ENCODE results near the gene MPZL1.
A peak's percentile ranks its signal among the peaks of the same experiment; 100 is the strongest.
"Not testable (repeated sequence)": the region's sequence is repeated elsewhere in the genome, so short reads cannot be mapped to it uniquely, and the experiment has no call there.

The MPZL1 gene

DNA sequence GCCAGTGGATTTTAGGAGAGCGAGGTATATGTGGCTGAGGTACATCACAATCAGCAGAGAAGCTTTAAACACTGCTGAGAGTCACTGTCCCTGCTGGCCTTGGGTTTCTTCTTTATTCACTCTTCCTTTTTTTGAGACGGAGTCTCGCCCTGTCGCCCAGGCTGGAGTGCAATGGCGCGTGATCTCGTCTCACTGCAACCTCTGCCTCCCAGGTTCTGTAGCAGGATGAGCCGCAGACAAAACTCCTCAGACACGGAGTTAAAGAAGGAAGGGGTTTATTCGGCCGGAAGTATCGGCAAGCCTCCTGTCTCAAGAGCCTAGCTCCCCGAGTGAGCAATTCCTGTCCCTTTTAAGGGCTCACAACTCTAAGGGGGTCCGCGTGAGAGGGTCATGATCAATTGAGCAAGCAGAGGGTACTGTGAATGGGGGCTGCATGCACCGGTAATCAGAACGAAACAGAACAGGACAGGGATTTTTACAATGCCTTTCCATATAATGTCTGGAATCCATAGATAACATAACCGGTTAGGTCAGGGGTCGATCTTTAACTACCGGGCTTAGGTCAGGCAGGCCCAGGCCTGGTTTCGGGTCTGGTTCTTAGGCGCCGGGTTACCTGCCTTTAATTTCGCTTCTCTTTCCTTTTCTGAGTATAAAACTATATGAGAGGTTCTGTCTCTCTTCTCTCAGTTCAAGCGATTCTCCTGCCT lies 1.9 kb upstream of the MPZL1 start:
- peak; percentile 38 for DNase-seq

GRCh38 chr1:167720965-167721616 lies 691 bp upstream of the MPZL1 start:
- peak; percentile 74 for DNase-seq

GRCh38 chr1:167722152-167722869 lies 529 bp downstream of the MPZL1 start:
- DNase-seq: no peak

- DNase-seq: no peak
These were observed 1.1 kb downstream of the MPZL1 start for GRCh38 chr1:167722870-167723251.

DNA sequence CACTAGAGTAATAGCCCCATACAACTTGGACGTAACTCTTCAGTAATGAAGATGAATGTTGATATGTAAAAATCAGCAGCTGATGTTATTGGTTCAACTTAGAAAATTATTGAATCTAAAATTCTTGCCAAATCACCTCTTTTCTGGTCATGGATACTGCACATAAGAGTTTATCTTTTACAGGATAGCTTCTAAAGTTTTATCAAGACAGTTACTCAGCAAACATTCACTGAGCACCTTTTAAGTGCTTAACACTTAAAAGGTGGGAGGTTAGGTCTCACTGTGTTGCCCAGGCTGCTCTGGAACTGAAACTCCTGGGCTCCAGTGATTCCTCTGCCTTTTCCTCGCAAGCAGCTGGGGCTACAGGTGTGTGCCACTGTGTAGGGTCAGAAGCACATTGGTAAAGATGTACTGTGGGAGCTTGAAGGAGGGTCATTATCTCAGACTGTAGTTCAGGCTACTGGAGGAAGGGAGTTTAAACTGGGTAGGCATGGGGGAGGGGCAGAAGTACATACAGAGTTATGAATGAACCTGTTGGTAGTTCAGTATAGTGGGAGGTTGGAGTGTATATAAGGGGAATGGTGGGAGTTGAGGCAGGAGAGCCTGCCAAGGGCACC lies 2.0 kb downstream of the MPZL1 start:
- DNase-seq: no peak

GRCh38 chr1:167726008-167726407 lies 4.2 kb downstream of the MPZL1 start:
- no peak for DNase-seq

GRCh38 chr1:167728818-167729410 lies 7.1 kb downstream of the MPZL1 start:
- no peak for DNase-seq

DNA sequence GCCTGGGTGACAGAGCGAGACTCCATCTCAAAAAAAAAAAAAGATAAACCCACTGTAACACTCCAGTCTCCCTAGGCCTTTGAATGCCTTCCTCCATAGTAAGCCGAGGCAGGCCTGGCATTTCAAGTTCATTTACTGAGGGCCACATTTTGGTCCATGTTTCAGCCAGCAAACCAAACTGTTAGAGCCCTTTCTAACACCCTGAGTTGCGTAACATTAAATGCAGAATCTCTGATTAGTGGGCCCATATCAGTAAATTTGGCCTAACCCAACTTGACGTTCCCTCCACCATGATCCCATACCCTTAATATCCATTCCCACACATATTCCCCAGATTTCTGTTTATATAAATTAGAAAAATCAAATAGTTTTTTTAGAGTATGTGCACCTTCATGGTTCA lies 12.4 kb downstream of the MPZL1 start:
- DNase-seq: no peak

GRCh38 chr1:167734841-167735240 lies 13.1 kb downstream of the MPZL1 start:
- DNase-seq: no peak

GRCh38 chr1:167737169-167737568 lies 15.4 kb downstream of the MPZL1 start:
- peak; percentile 61 for DNase-seq

DNA sequence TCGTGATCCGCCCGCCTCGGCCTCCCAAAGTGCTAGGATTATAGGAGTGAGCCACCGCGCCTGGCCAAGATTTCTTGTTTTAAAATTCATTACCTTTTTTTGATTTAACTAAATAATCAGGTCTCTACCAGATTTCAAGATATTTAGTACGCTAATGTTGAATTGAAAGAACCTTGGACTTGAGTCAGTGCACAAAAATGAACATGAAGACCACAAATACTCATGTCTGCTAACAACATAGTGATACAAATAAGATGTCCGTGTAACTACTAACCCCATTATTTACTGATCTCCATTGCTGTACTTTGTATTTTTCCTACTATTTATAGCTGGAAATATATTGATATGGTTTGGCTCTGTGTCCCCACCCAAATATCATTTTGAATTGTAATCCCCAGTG lies 16.4 kb downstream of the MPZL1 start:
- DNase-seq: no peak

DNA sequence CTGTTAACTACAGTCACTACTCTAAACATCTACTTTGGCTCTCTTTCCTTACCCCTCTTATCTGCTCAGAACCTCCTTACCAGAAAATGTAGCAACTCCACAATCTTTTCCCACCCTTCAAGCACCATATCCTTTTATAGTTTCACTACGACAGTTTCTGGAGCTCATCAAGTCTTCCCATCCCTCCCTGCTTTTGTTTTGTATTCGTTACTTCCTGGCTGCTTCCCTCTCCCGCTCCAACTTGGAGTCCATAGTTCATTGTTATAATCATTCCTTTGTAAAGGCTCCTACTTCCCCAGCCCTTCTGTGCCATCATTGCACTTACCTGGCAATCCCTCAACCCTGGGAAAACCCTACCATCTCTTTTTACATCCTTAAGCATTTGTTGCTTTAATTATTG lies 18.0 kb downstream of the MPZL1 start:
- DNase-seq: no peak

DNA sequence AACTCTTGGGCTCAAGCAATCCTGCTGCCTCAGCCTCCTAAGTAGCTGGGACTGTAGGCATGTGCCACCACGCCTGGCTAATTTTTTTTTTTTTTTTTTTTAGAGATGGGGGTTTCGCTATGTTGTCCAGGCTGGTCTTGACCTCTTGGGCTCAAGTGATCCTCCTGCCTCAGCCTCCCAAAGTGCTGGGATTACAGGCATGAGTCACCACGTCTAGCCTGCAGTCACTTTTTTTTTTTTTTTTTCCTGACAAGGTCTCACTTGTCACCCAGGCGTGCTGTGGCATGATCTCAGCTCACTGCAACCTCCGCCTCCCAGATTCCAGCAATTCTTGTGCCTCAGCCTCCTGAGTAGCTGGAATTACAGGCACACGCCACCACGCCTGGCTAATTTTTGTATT lies 19.3 kb downstream of the MPZL1 start:
- DNase-seq: not testable (repeated sequence)

DNA sequence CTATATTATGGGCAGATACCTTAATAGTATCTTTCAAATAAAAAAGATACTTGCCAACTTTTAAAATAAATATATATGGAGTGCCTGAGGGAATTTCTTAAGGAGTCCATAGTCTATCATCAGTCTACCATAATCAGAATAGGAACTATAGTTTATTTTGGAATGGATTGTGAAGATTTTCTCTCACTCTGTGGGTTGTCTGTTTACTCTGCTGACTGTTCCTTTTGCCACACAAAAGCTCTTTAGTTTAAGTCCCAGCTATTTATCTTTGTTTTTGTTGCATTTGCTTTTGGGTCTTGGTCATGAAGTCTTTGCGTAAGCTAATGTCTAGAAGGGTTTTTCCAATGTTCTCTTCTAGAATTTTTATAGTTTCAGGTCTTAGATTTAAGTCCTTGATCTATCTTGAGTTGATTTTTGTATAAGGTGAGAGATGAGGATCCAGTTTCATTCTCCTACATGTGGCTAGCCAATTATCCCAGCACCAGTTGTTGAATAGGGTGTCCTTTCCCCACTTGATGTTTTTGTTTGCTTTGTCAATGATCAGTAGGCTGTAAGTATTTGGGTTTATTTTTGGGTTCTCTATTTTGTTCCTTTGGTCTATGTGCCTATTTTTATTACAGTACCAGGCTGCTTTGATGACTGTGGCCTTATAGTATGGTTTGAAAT lies 20.7 kb downstream of the MPZL1 start:
- not testable (repeated sequence) for DNase-seq

DNA sequence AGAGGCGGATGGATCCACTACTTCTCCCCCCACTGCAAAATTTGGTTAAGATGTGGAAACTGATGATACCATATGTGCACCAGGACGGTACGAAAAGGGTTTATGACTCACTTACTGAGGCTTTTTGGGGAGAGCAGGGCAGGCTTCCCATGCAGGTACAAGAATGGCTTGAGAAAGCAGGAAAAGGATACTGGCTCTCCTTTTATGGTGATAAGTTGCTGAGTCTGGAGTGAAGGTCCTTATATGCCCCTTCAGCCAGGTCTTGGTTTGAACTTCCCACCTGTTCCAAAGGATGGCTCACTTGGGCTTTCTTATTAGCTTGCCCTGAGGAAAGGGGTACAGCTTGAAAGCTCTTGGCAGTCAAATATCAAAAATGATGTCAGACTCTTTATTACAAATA lies 23.1 kb downstream of the MPZL1 start:
- no peak for DNase-seq

DNA sequence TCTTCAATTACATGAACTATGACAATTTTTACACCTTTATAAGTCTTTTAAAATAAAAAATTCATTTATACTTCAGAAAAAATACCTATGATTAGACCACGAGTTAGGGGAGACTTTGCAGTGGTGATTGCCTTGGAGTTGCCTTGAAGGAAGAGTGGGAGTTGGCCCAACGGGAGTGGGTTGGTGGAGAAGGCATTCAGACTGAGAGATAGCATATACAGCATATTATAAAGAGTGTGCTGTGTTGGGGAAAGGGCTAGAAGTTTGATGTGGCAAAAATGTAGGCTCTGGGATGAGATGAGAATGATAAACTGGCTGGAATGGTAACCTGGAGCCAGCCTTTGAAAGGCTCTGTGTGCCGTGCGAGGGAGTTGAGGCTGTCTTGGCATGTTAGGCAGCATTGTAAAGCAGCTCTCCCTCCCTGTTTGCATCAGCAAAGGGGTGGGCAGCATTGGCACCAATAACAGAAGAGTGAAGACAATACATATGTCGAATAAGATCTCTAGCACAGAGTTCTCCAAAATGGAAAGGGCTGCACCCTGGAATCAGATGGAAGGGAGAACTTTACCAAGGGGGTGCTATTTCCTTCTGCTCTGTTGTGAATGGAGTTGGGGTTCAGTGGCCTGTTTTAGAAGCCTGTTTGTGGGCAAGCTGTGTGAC lies 24.4 kb downstream of the MPZL1 start:
- no peak for DNase-seq

DNA sequence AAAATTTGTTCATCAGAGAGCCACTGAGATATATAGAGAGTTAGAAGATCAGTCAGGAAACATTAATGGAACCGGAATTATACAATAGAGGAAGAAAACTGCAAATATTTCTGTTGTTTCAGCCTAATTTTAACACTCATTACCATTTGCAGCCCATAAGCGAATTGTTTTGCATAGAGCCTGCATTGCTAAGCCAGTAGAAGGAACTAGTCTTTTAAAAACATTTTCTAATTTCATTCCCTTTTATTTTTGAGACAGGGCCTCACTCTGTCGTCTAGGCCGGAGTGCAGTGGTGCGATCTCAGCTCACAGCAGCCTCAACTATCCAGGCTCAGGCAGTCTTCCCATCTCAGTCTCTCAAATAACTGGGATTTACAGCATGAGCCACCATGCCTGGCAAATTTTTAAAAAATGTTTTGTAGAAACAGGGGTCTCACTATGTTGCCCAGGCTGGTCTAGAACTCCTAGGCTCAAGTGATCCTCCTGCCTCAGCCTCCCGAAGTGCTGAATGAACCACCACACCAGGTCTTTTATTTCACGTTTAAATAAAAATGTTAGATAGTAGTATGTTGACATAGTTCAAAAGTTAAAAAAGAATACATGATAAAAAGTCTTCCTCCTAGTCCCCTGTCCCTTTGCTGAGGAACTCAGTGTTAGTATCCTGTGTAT lies 25.3 kb downstream of the MPZL1 start:
- DNase-seq: no peak

GRCh38 chr1:167747988-167748387 lies 26.2 kb downstream of the MPZL1 start:
- DNase-seq: no peak

DNA sequence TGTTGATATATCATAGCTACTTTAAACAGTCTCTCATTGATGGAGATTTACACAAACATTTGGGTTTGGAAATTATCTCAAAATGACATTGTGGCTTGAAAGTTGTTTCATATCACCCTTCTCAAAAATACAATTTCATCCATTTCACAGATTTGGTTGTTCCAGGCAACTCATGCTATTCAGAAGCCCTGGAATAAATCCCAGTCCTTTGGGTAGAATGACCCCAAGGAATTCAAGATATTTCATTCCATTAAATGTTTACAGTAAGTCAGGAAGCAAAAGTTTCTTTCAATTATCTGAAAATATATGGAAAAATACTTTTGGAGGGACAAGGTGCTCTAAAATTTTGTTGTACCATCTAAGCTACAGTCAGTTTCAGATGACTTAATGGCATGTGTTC lies 27.1 kb downstream of the MPZL1 start:
- no peak for DNase-seq

DNA sequence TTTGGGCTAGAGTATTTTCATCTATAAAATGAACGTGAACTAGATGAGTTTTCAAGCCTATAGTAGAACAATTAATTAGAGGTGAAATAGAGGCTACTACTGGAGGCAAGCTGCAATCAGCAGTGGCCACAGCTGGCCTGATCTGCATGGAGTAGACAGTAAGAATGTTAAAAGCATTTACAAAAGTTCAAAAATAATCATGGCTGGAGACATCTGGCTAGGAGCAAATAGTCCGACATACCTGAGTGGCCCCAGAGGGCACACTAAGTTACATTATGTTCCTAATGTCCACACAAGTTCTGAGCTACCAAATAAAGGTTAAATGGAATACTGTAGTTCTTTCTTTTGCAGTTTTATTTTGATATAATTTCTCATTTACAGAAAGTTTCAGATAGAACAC lies 28.0 kb downstream of the MPZL1 start:
- no peak for DNase-seq

- no peak for DNase-seq
These were observed 28.9 kb downstream of the MPZL1 start for GRCh38 chr1:167750641-167751040.

DNA sequence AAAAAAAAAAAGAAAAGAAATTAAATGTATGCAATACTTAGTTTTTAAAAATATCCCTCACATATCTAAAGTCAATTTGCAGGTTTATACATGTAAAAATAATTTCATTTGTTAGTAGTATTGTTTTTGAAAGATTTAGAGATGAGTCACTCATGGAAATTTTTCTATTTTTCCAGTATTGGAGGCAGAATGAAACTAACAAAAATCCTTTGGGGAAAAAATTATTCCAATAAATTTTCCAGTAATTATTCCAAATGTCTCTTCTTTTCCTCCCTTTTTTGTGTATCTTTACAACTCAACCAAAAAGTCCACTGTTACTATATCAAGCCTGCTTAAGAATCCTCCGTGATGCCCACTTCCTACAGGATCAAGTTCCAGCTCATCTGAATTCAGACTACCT lies 29.9 kb downstream of the MPZL1 start:
- DNase-seq: no peak
